T-helper 1 cell treated with Interleukin-12 subunit alpha and Interleukin-12 subunit beta and Interleukin-4 antibody, amounts not matched to agents 30 ng/mL and 1 ng/mL, for 36 hours (primary cell): Measurements from ENCODE around the gene ANG. TPM values are rescaled to one million over a fixed set of nuclear protein-coding genes. Genes with fewer than 3 reads are reported as not detected.
"Not testable (repeated sequence)": the region's sequence is repeated elsewhere in the genome, so short reads cannot be mapped to it uniquely, and the experiment has no call there.

ENCODE experiments used
- intact Hi-C: fragments of 100-400 bp; cut with micrococcal nuclease; formaldehyde crosslinking; loops from one replicate; pipeline ENCODE4 v1.15.1; 2024
- total RNA-seq: library from RNA; stranded (reverse); gene quantifications from 2 replicates; pipeline ENCODE4 v1.2.3, GENCODE V29; 2022

The ANG gene
- total RNA-seq, 1 donor from 2014 or later: 1.6 TPM

GRCh38 chr14:20733684-20734429, 45.3 kb downstream of the ANG start:
- intact Hi-C loops: no loop called here

DNA sequence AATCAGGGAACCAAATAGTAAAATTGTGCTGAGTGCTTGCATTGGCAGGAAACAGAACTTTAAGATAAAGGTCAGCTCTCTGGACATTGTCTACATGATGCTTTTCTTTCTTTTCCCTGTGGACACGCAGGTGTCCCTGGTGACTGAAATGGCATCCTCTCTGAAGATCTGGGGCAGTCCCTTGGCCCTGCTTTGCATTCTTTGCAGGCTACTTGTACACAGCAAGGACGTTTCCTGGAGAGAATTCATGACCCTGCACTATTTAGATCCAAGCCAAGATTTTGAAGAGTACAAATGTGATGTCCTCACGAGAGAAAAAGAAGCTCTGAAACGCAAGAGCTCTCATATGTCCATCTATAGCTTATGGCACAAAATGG, 45.9 kb downstream of the ANG start:
- intact Hi-C loops: no loop called here

DNA sequence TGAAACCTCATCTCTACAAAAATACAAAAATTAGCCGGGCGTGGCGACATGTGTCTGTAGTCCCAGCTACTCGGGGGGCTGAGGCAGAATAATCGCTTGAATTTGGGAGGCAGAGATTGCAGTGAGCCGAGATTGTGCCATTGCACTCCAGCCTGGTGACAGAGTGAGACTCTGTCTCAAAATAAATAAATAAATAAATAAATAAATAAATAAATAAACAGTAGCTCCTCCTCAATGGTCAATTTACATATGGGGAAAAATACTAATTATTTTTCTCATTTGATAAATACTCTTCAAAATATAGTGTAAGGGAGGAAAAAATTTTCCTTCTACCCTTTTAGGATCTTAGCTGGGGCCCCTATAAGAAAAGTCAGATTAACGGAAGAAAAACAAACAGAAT, 49.7 kb downstream of the ANG start:
- intact Hi-C loops: not testable (repeated sequence)

DNA sequence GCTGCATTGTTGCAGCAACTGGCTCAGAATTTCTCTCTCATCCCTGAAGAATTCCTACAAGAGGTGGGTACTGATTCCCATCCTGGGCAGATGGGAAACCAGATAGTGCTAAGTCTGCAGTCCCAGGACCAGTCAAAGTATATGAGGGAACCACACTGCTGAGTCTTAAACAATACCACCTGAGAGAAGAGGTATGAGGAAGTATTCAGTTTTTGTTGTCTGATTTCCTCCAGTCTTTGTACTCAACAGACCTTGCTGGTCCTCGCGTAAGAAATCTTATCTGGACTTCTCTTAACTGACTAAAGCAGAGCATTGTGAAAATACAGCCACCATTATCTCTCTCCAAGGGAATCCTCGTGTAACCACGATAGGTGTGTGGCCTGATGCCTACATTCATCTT, 53.6 kb downstream of the ANG start:
- intact Hi-C loops: no loop called here

DNA sequence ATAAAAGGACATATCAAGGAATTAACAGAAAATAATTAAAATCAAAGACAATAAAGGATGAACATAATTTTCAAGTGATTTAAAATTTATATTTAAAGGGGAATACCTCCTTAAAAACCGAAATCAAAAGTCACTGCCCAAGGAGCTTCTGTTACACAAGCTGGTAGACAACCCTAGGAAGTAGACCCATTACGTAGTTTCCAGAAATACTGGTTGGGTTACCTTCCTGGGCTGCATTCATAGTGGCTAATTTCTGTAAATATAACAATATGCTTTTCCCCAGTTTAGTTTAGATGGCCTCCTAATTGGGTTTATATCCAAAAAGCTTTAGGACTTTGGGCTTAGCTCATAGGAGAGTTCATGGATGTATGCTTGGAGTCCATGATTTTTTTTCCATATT, 55.0 kb downstream of the ANG start:
- intact Hi-C loops: no loop called here

Other genes starting within 250 kb of the ANG start
- 55.0 and 56.2 TPM in 2 replicates for gene OSGEP, start 234.0 kb upstream of the ANG start, total RNA-seq
- 135 and 144 TPM in 2 replicates for gene APEX1, start 233.5 kb upstream of the ANG start, total RNA-seq
- gene PIP4P1, start 227.3 kb upstream of the ANG start, total RNA-seq: 36.1 and 43.4 TPM in 2 replicates
- 134 and 140 TPM in 2 replicates for gene PNP, start 219.4 kb upstream of the ANG start, total RNA-seq
- gene RNASE10, start 183.2 kb upstream of the ANG start, total RNA-seq: 0.24 and 0.54 TPM in 2 replicates
- gene RNASE9, start 127.7 kb upstream of the ANG start, total RNA-seq: not detected in 2 replicates
- gene RNASE11, start 100.8 kb upstream of the ANG start, total RNA-seq: not detected in 2 replicates
- not detected in 2 replicates for gene RNASE12, start 97.4 kb upstream of the ANG start, total RNA-seq
- gene OR6S1, start 47.1 kb upstream of the ANG start, total RNA-seq: not detected in 2 replicates
- gene RNASE4, start 4.2 kb upstream of the ANG start, total RNA-seq: 1.0 and 1.3 TPM in 2 replicates
- not detected in 2 replicates for gene EDDM3A, start 57.1 kb downstream of the ANG start, total RNA-seq
- not detected in 2 replicates for gene EDDM3B, start 79.6 kb downstream of the ANG start, total RNA-seq
- gene RNASE6, start 92.5 kb downstream of the ANG start, total RNA-seq: 3.7 TPM in 2 replicates
- gene RNASE1, start 114.1 kb downstream of the ANG start, total RNA-seq: not detected in 2 replicates
- not detected in 2 replicates for gene RNASE3, start 202.6 kb downstream of the ANG start, total RNA-seq